Brain microvascular endothelial cell (primary cell): Measurements from ENCODE around the gene NFE2.

Experiments
- DNase-seq: peaks from one replicate; pipeline ENCODE4 v3.0.0-alpha.2; 2020
- H3K27ac ChIP-seq: fragments of 250-450 bp; sonication (Bioruptor Pico); 2 replicates; pipeline ENCODE4 v1.5.1; 2020; ENCODE audit warnings: mild to moderate bottlenecking, moderate library complexity
- H3K27me3 ChIP-seq: fragments of 250-450 bp; sonication (Bioruptor Pico); replicated peaks from 2 replicates; pipeline ENCODE4 v1.5.1; 2020; ENCODE audit warnings: mild to moderate bottlenecking
- H3K36me3 ChIP-seq: fragments of 250-450 bp; sonication (Bioruptor Pico); replicated peaks from 2 replicates; pipeline ENCODE4 v1.5.1; 2020; ENCODE audit warnings: mild to moderate bottlenecking
- H3K4me3 ChIP-seq: 2 replicates; pipeline ENCODE4 v1.5.1; 2011; ENCODE audit warnings: low read depth, mild to moderate bottlenecking, control low read depth, low read length, moderate library complexity
- CTCF ChIP-seq: IDR thresholded peaks from 2 replicates; pipeline ENCODE4 v1.5.1; 2011; ENCODE audit warnings: low read depth, mild to moderate bottlenecking, moderate library complexity, low read length, control low read depth, inconsistent platforms; ENCODE audit errors: missing control alignments
- in situ Hi-C: cut with HindIII; loops from 2 replicates; pipeline ENCODE4 v1.10.0; 2017; ENCODE audit warnings: low sequenced_read_pairs, low pct_ligation_motif_present

NFE2 gene

DNA sequence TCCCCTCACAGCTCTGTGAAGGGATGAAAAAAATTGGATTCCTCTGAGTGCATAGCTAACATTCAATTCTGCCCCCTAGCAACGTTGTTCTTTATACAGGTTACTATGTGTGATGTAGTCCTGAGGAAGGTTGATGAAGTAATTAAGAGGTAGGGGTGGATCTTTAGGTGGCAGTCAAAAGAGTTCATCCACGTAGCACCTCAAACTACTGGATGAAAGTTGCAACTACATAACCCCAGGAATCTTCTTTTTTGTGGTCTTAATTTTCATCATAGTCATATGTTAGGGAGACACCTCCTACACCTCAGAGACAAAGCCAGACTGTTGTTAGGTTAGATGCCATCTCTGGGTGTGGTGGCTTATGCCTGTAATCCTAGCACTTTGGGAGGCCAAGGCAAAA is 10.2 kb upstream of the NFE2 start:
- Histone ChIP-seq H3K27ac (no peak overlapping the region), H3K27me3 (no peaks in the 10 kb centered on the region), H3K4me3 (no peak overlapping the region), H3K36me3 (no peaks in the 10 kb centered on the region)
- no peak for DNase-seq
- no peak for TF ChIP-seq CTCF
- in situ Hi-C loops = no loop called here

DNA sequence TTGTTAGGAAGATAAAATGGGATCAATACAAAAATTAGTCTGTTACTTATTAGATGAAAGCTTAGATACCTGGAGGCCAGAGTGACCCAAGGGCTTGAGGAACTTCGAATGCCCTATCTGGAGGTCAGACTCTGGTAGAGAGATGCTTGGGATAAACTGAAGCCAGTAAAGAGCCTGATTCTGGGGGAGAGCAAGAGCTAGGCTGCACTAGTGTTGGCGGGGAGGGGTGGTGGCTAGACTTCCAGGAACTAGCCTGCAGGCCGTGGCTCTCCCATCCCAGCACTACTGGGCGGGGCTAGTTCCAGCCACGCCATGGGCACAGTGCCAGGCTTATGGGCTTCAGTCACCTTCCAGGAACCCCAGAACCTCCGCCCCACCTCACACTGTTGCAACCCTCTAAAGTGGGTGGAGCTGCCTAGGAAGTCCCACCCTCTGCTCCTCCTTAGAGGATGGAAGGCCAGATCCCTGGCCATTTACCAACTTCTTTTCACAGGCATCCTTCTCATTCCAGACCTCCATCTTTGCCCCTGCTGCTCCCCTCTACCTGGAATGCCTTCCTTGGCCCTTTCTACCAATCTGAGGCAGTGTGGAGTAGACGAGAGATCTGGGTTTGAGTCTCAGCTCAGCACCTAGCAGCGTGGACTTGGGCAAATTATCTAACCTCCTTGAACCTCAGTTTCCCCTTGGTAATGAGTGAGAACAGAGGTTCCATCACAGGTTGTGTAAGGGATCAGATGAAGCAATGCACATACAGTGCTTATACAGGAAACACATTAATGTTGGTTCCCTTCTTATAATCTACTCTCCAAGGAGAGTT is 6.3 kb upstream of the NFE2 start:
- Histone ChIP-seq H3K27me3 (peaks cover 5% of the 10 kb centered on the region), H3K4me3 (no peak overlapping the region), H3K27ac (no peak overlapping the region), H3K36me3 (no peaks in the 10 kb centered on the region)
- in situ Hi-C loops = no loop called here
- DNase-seq = no peak
- no peak for TF ChIP-seq CTCF

- DNase-seq = no peak
- H3K36me3 ChIP-seq = no peaks in the 10 kb centered on the region
- H3K27me3 ChIP-seq = peaks cover 19% of the 10 kb centered on the region
- no peak overlapping the region for H3K4me3 ChIP-seq
- no peak for TF ChIP-seq CTCF
- H3K27ac ChIP-seq = no peak overlapping the region
- in situ Hi-C loops = no loop called here
Measured at GRCh38 chr12:54304187-54304810, 3.5 kb upstream of the NFE2 start.

- no peaks in the 10 kb centered on the region for H3K36me3 ChIP-seq
- no peak overlapping the region for H3K27ac ChIP-seq
- in situ Hi-C loops = no loop called here
- DNase-seq = no peak
- TF ChIP-seq CTCF = no peak
- H3K27me3 ChIP-seq = peaks cover 25% of the 10 kb centered on the region
- H3K4me3 ChIP-seq = no peak overlapping the region
Measured at GRCh38 chr12:54303640-54304039, 2.8 kb upstream of the NFE2 start.

- no peak overlapping the region for H3K4me3 ChIP-seq
- no peak for TF ChIP-seq CTCF
- no peak overlapping the region for H3K27ac ChIP-seq
- in situ Hi-C loops = no loop called here
- DNase-seq = no peak
- H3K36me3 ChIP-seq = no peaks in the 10 kb centered on the region
- H3K27me3 ChIP-seq = peaks cover 27% of the 10 kb centered on the region
Measured at GRCh38 chr12:54301428-54302048, 723 bp upstream of the NFE2 start.
